GM18870 (cell line): ENCODE measurements around the gene ADRA2B.
A peak's percentile ranks its signal among the peaks of the same experiment; 100 is the strongest.
"Not testable (repeated sequence)": the region's sequence is repeated elsewhere in the genome, so short reads cannot be mapped to it uniquely, and the experiment has no call there.

ENCODE experiments used
- ATAC-seq: cut with Tn5 transposase; IDR thresholded peaks from one replicate; pipeline ENCODE4 v1.9.1; 2021; ENCODE audit warnings: moderate library complexity; ENCODE audit not compliant: unreplicated experiment

Gene ADRA2B

GRCh38 chr2:96150791-96151594 lies 34.6 kb upstream of the ADRA2B start:
- no peak for ATAC-seq

- no peak for ATAC-seq
Measured at GRCh38 chr2:96150007-96150640, 33.8 kb upstream of the ADRA2B start.

- peak; percentile 41 for ATAC-seq
Measured at GRCh38 chr2:96148410-96149217, 32.2 kb upstream of the ADRA2B start.

- ATAC-seq: no peak
Measured at GRCh38 chr2:96147593-96148201, 31.3 kb upstream of the ADRA2B start.

- no peak for ATAC-seq
Measured at GRCh38 chr2:96146881-96147592, 30.7 kb upstream of the ADRA2B start.

GRCh38 chr2:96146153-96146880 lies 29.9 kb upstream of the ADRA2B start:
- ATAC-seq: peak; percentile 29

GRCh38 chr2:96145848-96146152 lies 29.4 kb upstream of the ADRA2B start:
- no peak for ATAC-seq

GRCh38 chr2:96145036-96145847 lies 28.9 kb upstream of the ADRA2B start, which contains the start of gene DUSP2:
Gene DUSP2 (minus strand): TSS chr2:96145440. CDS start chr2:96145354, 86 bp downstream.
- peak; percentile 30 for ATAC-seq

GRCh38 chr2:96144481-96145035 lies 28.2 kb upstream of the ADRA2B start:
- ATAC-seq: no peak

- ATAC-seq: no peak
Measured at GRCh38 chr2:96143848-96144480, 27.6 kb upstream of the ADRA2B start.

GRCh38 chr2:96143231-96143847 lies 27.0 kb upstream of the ADRA2B start:
- ATAC-seq: no peak

- ATAC-seq: no peak
Measured at GRCh38 chr2:96142217-96143113, 26.1 kb upstream of the ADRA2B start.

- not testable (repeated sequence) for ATAC-seq
Measured at GRCh38 chr2:96141624-96141967, 25.2 kb upstream of the ADRA2B start.

GRCh38 chr2:96140941-96141623 lies 24.7 kb upstream of the ADRA2B start:
- ATAC-seq: no peak

- ATAC-seq: no peak
Measured at GRCh38 chr2:96139181-96139758, 22.9 kb upstream of the ADRA2B start.
